A172 (cell line): ENCODE measurements around the gene TNIK. TPM values are rescaled to one million over a fixed set of nuclear protein-coding genes. Genes with fewer than 3 reads are reported as not detected.
"Not testable (repeated sequence)": the region's sequence is repeated elsewhere in the genome, so short reads cannot be mapped to it uniquely, and the experiment has no call there.

Experiments
- DNase-seq: peaks from one replicate; pipeline ENCODE4 v3.0.0-alpha.2; 2015; ENCODE audit warnings: low spot score
- total RNA-seq: library from RNA; depleted of rRNA; stranded (reverse); fragments of >200 nt; shearing (Covaris generic); gene quantifications from 2 replicates; pipeline ENCODE4 v1.2.3, GENCODE V29; 2014

TNIK gene
- total RNA-seq, 1 experiment from 2014 or later: 17.8 TPM

GRCh38 chr3:171446301-171446700, 13.9 kb downstream of the TNIK start:
- DNase-seq: no peak

- no peak for DNase-seq
These were observed 14.5 kb downstream of the TNIK start for GRCh38 chr3:171445620-171446204.

GRCh38 chr3:171444001-171444690, 16.1 kb downstream of the TNIK start:
- no peak for DNase-seq

- DNase-seq: no peak
These were observed 16.8 kb downstream of the TNIK start for GRCh38 chr3:171443211-171443957.

GRCh38 chr3:171442184-171442583, 18.0 kb downstream of the TNIK start:
- DNase-seq: no peak

GRCh38 chr3:171441381-171441780, 18.8 kb downstream of the TNIK start:
- no peak for DNase-seq

GRCh38 chr3:171439996-171440395, 20.2 kb downstream of the TNIK start:
- DNase-seq: no peak

GRCh38 chr3:171437115-171437756, 23.0 kb downstream of the TNIK start:
- DNase-seq: no peak

- no peak for DNase-seq
These were observed 23.8 kb downstream of the TNIK start for GRCh38 chr3:171436380-171436779.

GRCh38 chr3:171435757-171436156, 24.4 kb downstream of the TNIK start:
- no peak for DNase-seq

GRCh38 chr3:171435143-171435542, 25.1 kb downstream of the TNIK start:
- no peak for DNase-seq

- no peak for DNase-seq
These were observed 27.7 kb downstream of the TNIK start for GRCh38 chr3:171432548-171432947.

- DNase-seq: no peak
These were observed 28.7 kb downstream of the TNIK start for GRCh38 chr3:171431550-171431949.

GRCh38 chr3:171430530-171430929, 29.7 kb downstream of the TNIK start:
- no peak for DNase-seq

GRCh38 chr3:171429635-171430034, 30.6 kb downstream of the TNIK start:
- DNase-seq: no peak

- DNase-seq: no peak
These were observed 31.3 kb downstream of the TNIK start for GRCh38 chr3:171428892-171429291.

GRCh38 chr3:171428321-171428787, 31.9 kb downstream of the TNIK start:
- DNase-seq: no peak

- DNase-seq: no peak
These were observed 32.4 kb downstream of the TNIK start for GRCh38 chr3:171427771-171428320.

GRCh38 chr3:171424063-171424462, 36.1 kb downstream of the TNIK start:
- not testable (repeated sequence) for DNase-seq

- not testable (repeated sequence) for DNase-seq
These were observed 37.4 kb downstream of the TNIK start for GRCh38 chr3:171422855-171423254.

- no peak for DNase-seq
These were observed 39.5 kb downstream of the TNIK start for GRCh38 chr3:171420667-171421066.

GRCh38 chr3:171419457-171419856, 40.7 kb downstream of the TNIK start:
- no peak for DNase-seq
